Suprapubic skin (tissue), 4 donors: ENCODE data around the gene BRK1. TPM values are rescaled to one million over a fixed set of nuclear protein-coding genes. Genes with fewer than 3 reads are reported as not detected.
A peak's percentile ranks its signal among the peaks of the same experiment; 100 is the strongest.

Source experiments
- DNase-seq, 2 donors: peaks; one replicate each; pipeline ENCODE4 v3.0.0-alpha.2; 2019; ENCODE audit warnings: low spot score in 2 of 2
- H3K27ac ChIP-seq: fragments of 200-600 bp; sonication (generic); one replicate; pipeline ENCODE4 v1.5.1; 2019
- H3K27me3 ChIP-seq: fragments of 200-600 bp; sonication (generic); one replicate; pipeline ENCODE4 v1.5.1; 2019
- H3K36me3 ChIP-seq: fragments of 200-600 bp; sonication (generic); one replicate; pipeline ENCODE4 v1.5.1; 2019
- H3K4me1 ChIP-seq: fragments of 200-600 bp; sonication (generic); one replicate; pipeline ENCODE4 v1.5.1; 2019
- H3K4me3 ChIP-seq: fragments of 200-600 bp; sonication (generic); one replicate; pipeline ENCODE4 v1.5.1; 2019; ENCODE audit warnings: mild to moderate bottlenecking
- H3K9me3 ChIP-seq: fragments of 200-600 bp; sonication (generic); one replicate; pipeline ENCODE4 v1.5.1; 2019
- CTCF ChIP-seq, 2 donors: fragments of 200-600 bp in 1 of 2; fragments of 450-650 bp in 1 of 2; sonication (generic) in 1 of 2; IDR thresholded peaks; one replicate each; pipeline ENCODE4 v1.5.1; 2016 to 2019; ENCODE audit warnings: antibody characterized with exemption in 2 of 2, mild to moderate bottlenecking in 1 of 2, moderate library complexity in 1 of 2
- EP300 ChIP-seq: sonication (generic); formaldehyde crosslinking; IDR thresholded peaks from one replicate; pipeline ENCODE4 v1.6.1; 2017; ENCODE audit warnings: antibody characterized with exemption
- POLR2A ChIP-seq, 2 donors: fragments of 450-650 bp; IDR thresholded peaks; one replicate each; pipeline ENCODE4 v1.6.1; 2017; ENCODE audit warnings: antibody characterized with exemption in 2 of 2, mild to moderate bottlenecking in 2 of 2, moderate library complexity in 2 of 2
- POLR2AphosphoS5 ChIP-seq, 3 donors: sonication (generic); formaldehyde crosslinking; IDR thresholded peaks; one replicate each; pipeline ENCODE4 v1.6.1; 2017; ENCODE audit warnings: antibody characterized with exemption in 3 of 3
- WGBS: methylation state at CpG from one replicate; pipeline ENCODE4 v1.1.5; 2018; 5-methylcytosine and 5-hydroxymethylcytosine counted together
- total RNA-seq, 4 donors: library from RNA; depleted of rRNA; stranded (reverse); fragments of >200 nt; gene quantifications; one replicate each; pipeline ENCODE4 v1.1.0, GENCODE V29; 2016

BRK1 gene
- total RNA-seq, 4 donors from 2014 or later, result 51.7 to 101 (median 83.9) TPM

GRCh38 chr3:10142707-10143560 lies 27.5 kb downstream of the BRK1 start:
- DNase-seq, result no peak
- TF ChIP-seq CTCF (IDR thresholded peaks at IDR 0.05) (no peak), EP300 (no peak), POLR2AphosphoS5 (IDR thresholded peaks at IDR 0.05) (no peak)
- Histone ChIP-seq H3K36me3 (peaks cover 14% of the 10 kb centered on the region), H3K27me3 (no peaks in the 10 kb centered on the region), H3K4me3 (peak overlapping the region; percentile 55), H3K9me3 (no peaks in the 10 kb centered on the region), H3K27ac (no peak overlapping the region), H3K4me1 (peaks cover 29% of the 10 kb centered on the region)
- 66% methylated on average over 29 of the region's 29 CpGs for WGBS

DNA sequence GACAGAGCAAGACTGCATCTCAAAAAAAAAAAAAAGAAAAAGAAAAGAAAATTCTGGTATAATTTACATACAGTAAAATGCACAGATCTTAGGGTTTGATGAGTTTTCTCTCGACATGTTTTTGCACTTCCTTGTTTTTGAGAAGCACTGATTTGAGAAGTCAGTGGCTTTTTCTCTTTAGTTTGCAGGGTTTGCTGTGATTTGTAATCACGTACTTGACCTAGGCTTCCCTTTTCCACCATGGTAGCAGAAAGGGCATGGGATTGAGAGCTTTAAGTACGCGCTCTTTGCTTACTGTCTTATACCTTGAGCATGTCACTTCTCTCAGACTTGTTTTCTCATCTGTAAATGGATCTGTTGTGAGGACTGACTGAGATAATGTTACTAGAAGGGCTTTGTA lies 30.2 kb downstream of the BRK1 start:
- no peaks in the 10 kb centered on the region for H3K27me3 ChIP-seq
- 87% methylated on average over 4 of the region's 4 CpGs for WGBS
- no peak for DNase-seq
- H3K4me1 ChIP-seq, result peaks cover 29% of the 10 kb centered on the region
- H3K27ac ChIP-seq, result no peak overlapping the region
- peaks cover 35% of the 10 kb centered on the region for H3K36me3 ChIP-seq
- no peak overlapping the region for H3K4me3 ChIP-seq
- no peaks in the 10 kb centered on the region for H3K9me3 ChIP-seq
- TF ChIP-seq POLR2AphosphoS5 (IDR thresholded peaks at IDR 0.05), result no peak
- TF ChIP-seq CTCF (IDR thresholded peaks at IDR 0.05), result no peak
- no peak for TF ChIP-seq POLR2A (IDR thresholded peaks at IDR 0.05)
- no peak for TF ChIP-seq EP300

DNA sequence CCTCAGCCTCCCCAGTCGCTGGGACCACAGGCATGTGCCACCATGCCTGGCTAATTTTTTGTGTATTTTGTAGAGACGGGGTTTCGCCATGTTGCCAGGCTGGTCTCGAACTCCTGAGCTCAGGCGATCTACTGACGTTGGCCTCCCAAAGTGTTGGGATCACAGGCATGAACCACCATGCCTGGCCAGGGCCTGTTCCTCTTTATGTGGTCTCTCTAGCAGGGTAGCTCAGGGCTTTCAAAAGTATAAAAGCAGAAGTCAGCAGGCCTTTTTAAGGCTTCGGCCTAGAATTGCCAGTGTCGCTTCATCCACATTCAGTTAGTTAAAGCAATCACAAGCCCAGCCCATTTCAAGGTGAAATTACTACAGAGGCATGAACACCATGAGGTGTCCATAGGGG lies 33.8 kb downstream of the BRK1 start:
- H3K9me3 ChIP-seq, result no peaks in the 10 kb centered on the region
- WGBS, result 92% methylated on average over 8 of the region's 8 CpGs
- no peak overlapping the region for H3K27ac ChIP-seq
- H3K4me3 ChIP-seq, result no peak overlapping the region
- DNase-seq, result no peak
- no peaks in the 10 kb centered on the region for H3K27me3 ChIP-seq
- H3K4me1 ChIP-seq, result peaks cover 8% of the 10 kb centered on the region
- TF ChIP-seq CTCF (IDR thresholded peaks at IDR 0.05) (no peak), POLR2A (IDR thresholded peaks at IDR 0.05) (no peak), EP300 (no peak), POLR2AphosphoS5 (IDR thresholded peaks at IDR 0.05) (no peak)
- peaks cover 59% of the 10 kb centered on the region for H3K36me3 ChIP-seq

GRCh38 chr3:10150987-10151386 lies 35.5 kb downstream of the BRK1 start:
- peaks cover 67% of the 10 kb centered on the region for H3K36me3 ChIP-seq
- no peak for DNase-seq
- 82% methylated on average over 6 of the region's 6 CpGs for WGBS
- no peaks in the 10 kb centered on the region for H3K9me3 ChIP-seq
- H3K4me1 ChIP-seq, result no peaks in the 10 kb centered on the region
- no peaks in the 10 kb centered on the region for H3K27me3 ChIP-seq
- no peak for TF ChIP-seq CTCF (IDR thresholded peaks at IDR 0.05)
- H3K27ac ChIP-seq, result no peak overlapping the region
- no peak overlapping the region for H3K4me3 ChIP-seq

GRCh38 chr3:10154335-10155122 lies 39.1 kb downstream of the BRK1 start:
- DNase-seq, result no peak
- H3K36me3 ChIP-seq, result peaks cover 44% of the 10 kb centered on the region

More at GRCh38 chr3:10154335-10155122, 39.1 kb downstream of the BRK1 start:
- Histone ChIP-seq H3K9me3 (no peaks in the 10 kb centered on the region), H3K27ac (no peak overlapping the region), H3K27me3 (no peaks in the 10 kb centered on the region), H3K4me3 (no peak overlapping the region), H3K4me1 (no peaks in the 10 kb centered on the region)
- 81% methylated on average over 14 of the region's 14 CpGs for WGBS
- TF ChIP-seq EP300 (no peak), POLR2A (IDR thresholded peaks at IDR 0.05) (no peak), POLR2AphosphoS5 (IDR thresholded peaks at IDR 0.05) (no peak), CTCF (IDR thresholded peaks at IDR 0.05) (no peak)
